Raji (cell line): ENCODE measurements around the gene PARD3.

Source experiments
- POLR2A ChIP-seq: IDR thresholded peaks from 2 replicates; pipeline ENCODE4 v1.6.1; 2011; ENCODE audit warnings: low read depth, low read length, control low read depth; ENCODE audit not compliant: insufficient read depth

Gene PARD3

GRCh38 chr10:34292194-34292565, 522.9 kb downstream of the PARD3 start:
- no peak for TF ChIP-seq POLR2A

GRCh38 chr10:34291466-34292193, 523.5 kb downstream of the PARD3 start:
- TF ChIP-seq POLR2A = no peak

- TF ChIP-seq POLR2A = no peak
These were observed 524.5 kb downstream of the PARD3 start for GRCh38 chr10:34290412-34291081.

DNA sequence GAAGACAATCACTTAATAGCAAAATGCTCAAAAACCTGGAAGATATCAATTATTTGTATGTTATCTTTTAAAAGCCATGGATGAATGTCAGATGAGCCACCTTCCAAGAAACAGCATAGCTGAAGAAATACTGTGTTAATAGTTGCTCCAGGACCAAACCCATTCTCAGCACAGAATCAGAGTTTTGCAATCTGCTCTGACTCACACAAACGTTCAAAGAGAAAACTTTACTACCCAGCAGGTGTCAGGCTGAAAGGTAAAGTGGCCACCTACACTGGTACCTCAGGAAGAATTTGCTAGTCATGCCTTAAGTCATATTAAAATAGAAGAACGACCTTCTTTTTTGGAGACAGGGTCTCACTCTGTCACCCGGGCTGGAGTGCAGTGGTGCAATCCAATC, 526.5 kb downstream of the PARD3 start:
- TF ChIP-seq POLR2A = no peak

- TF ChIP-seq POLR2A = no peak
These were observed 528.9 kb downstream of the PARD3 start for GRCh38 chr10:34286136-34286739.

DNA sequence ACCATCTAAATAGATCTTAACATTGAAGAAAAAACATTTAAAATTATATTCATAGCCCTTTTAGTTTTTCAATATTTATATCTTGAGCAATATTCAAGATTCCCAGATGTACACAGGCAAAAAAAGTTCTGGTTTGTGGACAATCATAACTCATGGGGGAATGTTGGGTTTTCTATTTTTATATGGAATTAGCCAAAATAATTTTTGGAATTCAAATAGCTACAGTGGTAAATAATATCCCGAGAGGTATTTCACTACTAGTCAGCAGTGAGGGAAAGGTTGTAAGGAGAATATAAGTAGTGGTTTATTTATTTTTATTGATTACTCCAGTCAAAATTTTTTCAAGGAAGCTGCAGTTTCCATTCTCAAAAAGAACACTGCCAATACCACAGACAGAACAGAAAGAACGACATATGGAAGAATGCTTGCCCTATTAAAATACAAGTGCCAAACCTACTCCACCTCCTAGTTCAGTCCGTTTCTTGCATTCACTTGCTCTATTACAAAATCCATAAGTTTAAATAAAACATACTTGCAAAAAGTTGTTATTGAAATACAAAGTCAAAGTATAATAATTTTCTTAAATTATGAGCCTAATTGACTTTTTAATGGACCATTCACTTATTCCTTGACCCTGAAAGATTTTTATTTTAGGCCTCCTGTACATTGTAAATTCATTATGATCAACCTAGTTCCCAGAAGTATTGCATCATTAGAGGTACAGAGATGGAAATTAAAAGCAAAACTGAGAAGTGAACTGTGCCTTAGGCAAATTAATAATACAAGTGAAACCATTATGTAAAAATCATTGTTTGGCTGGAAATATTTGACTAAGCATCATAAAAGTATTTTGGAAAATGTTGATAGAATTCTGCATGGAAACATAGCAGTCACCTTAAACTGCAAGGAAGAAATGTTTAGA, 533.2 kb downstream of the PARD3 start:
- TF ChIP-seq POLR2A = no peak

GRCh38 chr10:34280599-34281374, 534.3 kb downstream of the PARD3 start:
- TF ChIP-seq POLR2A = no peak

DNA sequence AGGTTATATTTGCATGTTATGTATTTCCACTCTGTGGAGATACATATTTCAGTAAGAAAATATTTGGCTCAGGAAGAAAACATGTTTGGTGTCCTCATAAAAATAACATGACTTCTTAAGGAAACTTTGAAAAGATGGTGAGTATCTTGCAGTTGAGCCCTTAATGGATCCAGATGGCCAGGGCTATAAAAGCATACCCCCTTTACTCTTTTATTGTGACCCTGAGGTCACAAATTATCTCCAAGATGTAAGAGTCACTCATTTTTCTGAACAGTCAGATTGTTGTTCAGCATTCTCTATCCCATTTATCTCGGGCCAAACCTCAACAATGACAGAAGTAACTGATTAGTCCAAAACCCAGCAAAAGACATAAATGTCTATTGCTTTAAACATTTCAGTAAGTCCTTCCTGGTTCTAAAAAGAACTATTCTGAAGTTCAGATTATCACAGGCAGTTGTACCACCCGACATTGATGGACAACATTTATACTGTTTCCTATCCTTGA, 539.4 kb downstream of the PARD3 start:
- no peak for TF ChIP-seq POLR2A

GRCh38 chr10:34274906-34275305, 540.2 kb downstream of the PARD3 start:
- no peak for TF ChIP-seq POLR2A

DNA sequence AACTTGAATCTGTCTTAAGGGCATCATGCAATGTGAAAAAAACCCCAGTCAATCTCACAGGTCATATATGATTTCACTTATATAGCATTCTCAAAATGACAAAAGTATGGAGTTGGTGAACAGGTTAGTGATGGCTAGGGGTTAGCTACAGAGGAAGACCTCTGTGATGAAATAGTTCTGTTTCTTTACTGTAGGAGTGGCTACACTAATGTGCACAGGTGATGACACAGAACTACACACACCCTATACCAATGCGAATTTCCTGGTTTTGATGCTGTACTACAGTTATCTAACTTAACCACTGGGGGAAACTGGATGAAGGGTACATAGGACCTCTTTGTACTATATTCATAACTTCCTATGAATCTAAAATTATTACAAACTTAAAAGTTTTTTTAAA, 541.8 kb downstream of the PARD3 start:
- TF ChIP-seq POLR2A = no peak

DNA sequence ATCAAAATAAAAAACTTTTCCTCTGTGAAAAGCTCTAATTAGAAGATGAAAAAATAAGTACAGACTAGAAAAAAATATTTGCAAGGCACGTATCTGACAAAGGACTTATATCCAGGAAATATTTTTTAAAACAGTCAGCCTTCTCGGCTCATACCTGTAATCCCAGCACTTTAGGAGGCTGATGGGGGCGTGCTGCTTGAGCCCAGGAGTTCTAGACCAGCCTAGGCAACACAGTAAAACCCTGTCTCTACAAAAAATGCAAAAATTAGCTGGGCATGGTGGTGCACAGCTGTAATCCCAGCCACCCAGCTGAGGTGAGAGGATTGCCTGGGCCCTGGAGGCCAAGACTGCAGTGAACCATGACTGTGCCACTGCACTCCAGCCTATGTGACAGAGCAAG, 542.8 kb downstream of the PARD3 start:
- no peak for TF ChIP-seq POLR2A

- no peak for TF ChIP-seq POLR2A
These were observed 552.1 kb downstream of the PARD3 start for GRCh38 chr10:34262985-34263384.

DNA sequence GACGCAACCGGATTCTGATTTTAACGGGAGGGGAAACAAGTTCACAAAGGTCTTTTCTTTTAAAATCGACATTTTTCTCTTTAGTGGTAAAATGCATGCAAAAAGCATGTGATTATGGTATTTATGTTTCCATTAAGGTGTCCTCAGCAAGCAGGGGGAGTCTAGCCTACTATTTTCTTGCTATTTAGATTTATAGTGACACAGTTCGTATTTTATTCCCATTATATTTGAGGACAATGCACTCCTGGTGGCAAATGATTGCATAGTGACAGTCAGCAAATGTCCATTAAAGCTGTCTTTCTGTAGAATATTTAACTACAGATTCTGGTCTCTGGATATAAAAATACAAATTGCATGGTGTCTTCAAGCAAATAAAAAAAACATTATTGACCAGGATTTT, 554.2 kb downstream of the PARD3 start:
- TF ChIP-seq POLR2A = no peak

GRCh38 chr10:34256216-34256615, 558.9 kb downstream of the PARD3 start:
- no peak for TF ChIP-seq POLR2A

- TF ChIP-seq POLR2A = no peak
These were observed 560.1 kb downstream of the PARD3 start for GRCh38 chr10:34255035-34255434.

DNA sequence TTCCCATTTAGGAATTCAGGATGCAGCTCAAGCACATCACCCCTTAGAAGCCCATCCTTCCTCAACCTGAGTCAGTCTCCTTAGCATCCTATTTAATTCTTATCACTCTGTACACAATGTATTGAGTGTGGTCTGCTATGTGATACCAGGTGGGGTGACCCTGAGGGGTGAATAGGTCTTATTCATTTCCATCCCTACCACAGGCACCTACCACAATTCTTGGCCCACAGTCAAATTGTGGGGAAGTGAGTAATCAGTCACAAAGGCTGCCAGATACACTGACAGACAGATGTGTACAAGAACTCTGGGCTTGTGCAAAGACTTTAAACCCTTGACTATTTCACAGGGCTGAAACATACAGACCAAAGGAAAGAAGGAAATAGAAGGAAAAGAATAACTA, 560.5 kb downstream of the PARD3 start:
- no peak for TF ChIP-seq POLR2A
